Mesendoderm (in vitro differentiated cells): ENCODE results near the gene LCE1A.

Experiments
- DNase-seq: peaks from one replicate; pipeline ENCODE4 v3.0.0; 2013
- H2AK5ac ChIP-seq: 2 replicates; pipeline ENCODE4 v1.6.1; 2013; ENCODE audit warnings: low read length, inconsistent platforms
- H2BK120ac ChIP-seq: 2 replicates; pipeline ENCODE4 v1.6.1; 2013; ENCODE audit warnings: low read depth, mild to moderate bottlenecking, low read length, moderate library complexity, mixed read lengths
- H2BK15ac ChIP-seq: replicated peaks from 2 replicates; pipeline ENCODE4 v1.6.1; 2013; ENCODE audit warnings: low read depth, mild to moderate bottlenecking, moderate library complexity
- H2BK5ac ChIP-seq: 2 replicates; pipeline ENCODE4 v1.6.1; 2013; ENCODE audit warnings: low read length, inconsistent platforms
- H3K18ac ChIP-seq: 2 replicates; pipeline ENCODE4 v1.6.1; 2013; ENCODE audit warnings: mild to moderate bottlenecking, low read length, mixed read lengths
- H3K23ac ChIP-seq: one replicate; pipeline ENCODE4 v1.6.1; 2013; ENCODE audit warnings: low read length
- H3K27ac ChIP-seq: 2 replicates; pipeline ENCODE4 v1.5.1; 2013; ENCODE audit warnings: low read depth, mild to moderate bottlenecking, inconsistent platforms, low read length, moderate library complexity
- H3K27me3 ChIP-seq: 2 replicates; pipeline ENCODE4 v1.6.1; 2013; ENCODE audit warnings: low read length, control low read depth, mild to moderate bottlenecking, inconsistent platforms; ENCODE audit not compliant: insufficient read depth, poor library complexity
- H3K36me3 ChIP-seq: 2 replicates; pipeline ENCODE4 v1.6.1; 2013; ENCODE audit warnings: low read length, inconsistent platforms; ENCODE audit not compliant: control insufficient read depth, insufficient read depth
- H3K4ac ChIP-seq: one replicate; pipeline ENCODE4 v1.6.1; 2013; ENCODE audit warnings: low read depth, mild to moderate bottlenecking, low read length, moderate library complexity
- H3K4me1 ChIP-seq: 2 replicates; pipeline ENCODE4 v1.6.1; 2013; ENCODE audit warnings: low read depth, low read length, inconsistent platforms; ENCODE audit not compliant: control insufficient read depth
- H3K4me2 ChIP-seq: 2 replicates; pipeline ENCODE4 v1.6.1; 2013; ENCODE audit warnings: low read length
- H3K4me3 ChIP-seq: 2 replicates; pipeline ENCODE4 v1.5.1; 2013; ENCODE audit warnings: mild to moderate bottlenecking, low read length
- H3K56ac ChIP-seq: one replicate; pipeline ENCODE4 v1.6.1; 2013; ENCODE audit warnings: low read length
- H3K79me1 ChIP-seq: 2 replicates; pipeline ENCODE4 v1.6.1; 2013; ENCODE audit warnings: low read length, inconsistent platforms
- H3K79me2 ChIP-seq: 2 replicates; pipeline ENCODE4 v1.6.1; 2013; ENCODE audit warnings: mild to moderate bottlenecking, low read length; ENCODE audit not compliant: control insufficient read depth, insufficient read depth
- H3K9ac ChIP-seq: 2 replicates; pipeline ENCODE4 v1.6.1; 2013; ENCODE audit warnings: low read length, inconsistent platforms
- H4K5ac ChIP-seq: one replicate; pipeline ENCODE4 v1.6.1; 2013; ENCODE audit warnings: low read length
- H4K8ac ChIP-seq: one replicate; pipeline ENCODE4 v1.6.1; 2013; ENCODE audit warnings: low read depth, mild to moderate bottlenecking, control low read depth, low read length, moderate library complexity
- WGBS: extraction: QIAGEN DNeasy Blood & Tissue Kit; methylation state at CpG from one replicate; pipeline ENCODE4 v1.1.7; 2013; ENCODE audit warnings: low lambda C conversion rate, missing lambda C conversion rate; ENCODE audit not compliant: insufficient coverage; ENCODE audit errors: extremely low coverage; 5-methylcytosine and 5-hydroxymethylcytosine counted together

The LCE1A gene

GRCh38 chr1:152796421-152796820 lies 30.9 kb upstream of the LCE1A start, which contains the start of gene LCE1D:
Gene LCE1D (plus strand): TSS chr1:152796721. CDS start chr1:152797795, 1,074 bp downstream.
- WGBS: no CpG with 5 or more reads among the region's 3 CpGs

GRCh38 chr1:152801333-152801732 lies 25.9 kb upstream of the LCE1A start:
- H3K4ac ChIP-seq: no peak overlapping the region
- H4K5ac ChIP-seq: no peak overlapping the region
- no peak overlapping the region for H2BK15ac ChIP-seq
- no peaks in the 10 kb centered on the region for H3K27me3 ChIP-seq
- no peak overlapping the region for H3K4me2 ChIP-seq
- H2AK5ac ChIP-seq: no peak overlapping the region
- H3K79me1 ChIP-seq: no peaks in the 10 kb centered on the region
- no peak overlapping the region for H3K9ac ChIP-seq
- no peak overlapping the region for H2BK120ac ChIP-seq
- no peaks in the 10 kb centered on the region for H3K4me1 ChIP-seq
- no peak overlapping the region for H3K4me3 ChIP-seq
- no peak overlapping the region for H3K56ac ChIP-seq
- DNase-seq: no peak
- H4K8ac ChIP-seq: no peak overlapping the region
- no peak overlapping the region for H2BK5ac ChIP-seq
- H3K23ac ChIP-seq: no peak overlapping the region
- H3K79me2 ChIP-seq: no peaks in the 10 kb centered on the region
- no CpG with 5 or more reads among the region's 1 CpG for WGBS
- H3K36me3 ChIP-seq: no peaks in the 10 kb centered on the region
- no peak overlapping the region for H3K27ac ChIP-seq
- H3K18ac ChIP-seq: no peak overlapping the region

More at GRCh38 chr1:152796421-152796820, 30.9 kb upstream of the LCE1A start, which contains the start of gene LCE1D:
- Histone ChIP-seq H3K4ac (no peak within 1 kb of the TSS), H3K18ac (no peak within 1 kb of the TSS), H3K79me1 (no peaks in the 10 kb centered on the region), H2BK5ac (no peak within 1 kb of the TSS), H3K27ac (no peak within 1 kb of the TSS), H3K4me2 (no peak within 1 kb of the TSS), H3K36me3 (no peaks in the 10 kb centered on the region), H2AK5ac (no peak within 1 kb of the TSS), H3K56ac (no peak within 1 kb of the TSS), H3K27me3 (no peaks in the 10 kb centered on the region), H4K5ac (no peak within 1 kb of the TSS), H2BK120ac (no peak within 1 kb of the TSS), H2BK15ac (no peak within 1 kb of the TSS), H3K79me2 (no peaks in the 10 kb centered on the region), H4K8ac (no peak within 1 kb of the TSS), H3K23ac (no peak within 1 kb of the TSS), H3K4me1 (no peaks in the 10 kb centered on the region), H3K9ac (no peak within 1 kb of the TSS), H3K4me3 (no peak within 1 kb of the TSS)
- no peak for DNase-seq

GRCh38 chr1:152806576-152806975 lies 20.7 kb upstream of the LCE1A start, which contains the start of gene LCE1C:
Gene LCE1C (minus strand): TSS chr1:152806651. CDS start chr1:152805478, 1,173 bp downstream.
- DNase-seq: no peak
- Histone ChIP-seq H3K36me3 (no peaks in the 10 kb centered on the region), H4K8ac (no peak within 1 kb of the TSS), H3K4me3 (no peak within 1 kb of the TSS), H3K23ac (no peak within 1 kb of the TSS), H2BK120ac (no peak within 1 kb of the TSS), H3K79me2 (no peaks in the 10 kb centered on the region), H2AK5ac (no peak within 1 kb of the TSS), H3K56ac (no peak within 1 kb of the TSS), H3K79me1 (no peaks in the 10 kb centered on the region), H3K4me2 (no peak within 1 kb of the TSS), H3K18ac (no peak within 1 kb of the TSS), H3K4ac (no peak within 1 kb of the TSS), H3K4me1 (no peaks in the 10 kb centered on the region), H4K5ac (no peak within 1 kb of the TSS), H2BK15ac (no peak within 1 kb of the TSS), H3K9ac (no peak within 1 kb of the TSS), H2BK5ac (no peak within 1 kb of the TSS), H3K27me3 (no peaks in the 10 kb centered on the region), H3K27ac (no peak within 1 kb of the TSS)
- WGBS: no CpG with 5 or more reads among the region's 3 CpGs

GRCh38 chr1:152811050-152811449 lies 16.2 kb upstream of the LCE1A start:
- no peaks in the 10 kb centered on the region for H3K27me3 ChIP-seq
- H4K8ac ChIP-seq: no peak overlapping the region
- no peak overlapping the region for H4K5ac ChIP-seq
- DNase-seq: no peak
- no peaks in the 10 kb centered on the region for H3K36me3 ChIP-seq
- H3K27ac ChIP-seq: no peak overlapping the region
- H3K4me1 ChIP-seq: no peaks in the 10 kb centered on the region
- no peak overlapping the region for H3K18ac ChIP-seq
- no peak overlapping the region for H2BK5ac ChIP-seq
- no peak overlapping the region for H2BK15ac ChIP-seq
- no peaks in the 10 kb centered on the region for H3K79me2 ChIP-seq
- no CpG with 5 or more reads among the region's 2 CpGs for WGBS
- H2AK5ac ChIP-seq: no peak overlapping the region
- no peaks in the 10 kb centered on the region for H3K79me1 ChIP-seq
- H3K56ac ChIP-seq: no peak overlapping the region
- no peak overlapping the region for H3K4me3 ChIP-seq
- no peak overlapping the region for H3K4me2 ChIP-seq
- H3K23ac ChIP-seq: no peak overlapping the region
- H3K4ac ChIP-seq: no peak overlapping the region
- no peak overlapping the region for H2BK120ac ChIP-seq
- H3K9ac ChIP-seq: no peak overlapping the region

- no peak within 1 kb of the TSS for H4K8ac ChIP-seq
- H3K4me2 ChIP-seq: no peak within 1 kb of the TSS
- WGBS: no CpG with 5 or more reads among the region's 2 CpGs
- no peak within 1 kb of the TSS for H3K27ac ChIP-seq
- no peaks in the 10 kb centered on the region for H3K4me1 ChIP-seq
- H3K56ac ChIP-seq: no peak within 1 kb of the TSS
- H4K5ac ChIP-seq: no peak within 1 kb of the TSS
- H3K23ac ChIP-seq: no peak within 1 kb of the TSS
- no peak within 1 kb of the TSS for H3K18ac ChIP-seq
- no peaks in the 10 kb centered on the region for H3K36me3 ChIP-seq
- no peaks in the 10 kb centered on the region for H3K79me2 ChIP-seq
- no peak within 1 kb of the TSS for H3K4ac ChIP-seq
- no peak within 1 kb of the TSS for H2BK120ac ChIP-seq
- H3K4me3 ChIP-seq: no peak within 1 kb of the TSS
- no peaks in the 10 kb centered on the region for H3K79me1 ChIP-seq
- H2AK5ac ChIP-seq: no peak within 1 kb of the TSS
- no peak within 1 kb of the TSS for H2BK5ac ChIP-seq
- H2BK15ac ChIP-seq: no peak within 1 kb of the TSS
- no peaks in the 10 kb centered on the region for H3K27me3 ChIP-seq
- no peak within 1 kb of the TSS for H3K9ac ChIP-seq
- DNase-seq: no peak
Observed at GRCh38 chr1:152811671-152812070, 15.6 kb upstream of the LCE1A start, which contains the start of gene LCE1B. Gene LCE1B (plus strand): TSS chr1:152811971. CDS start chr1:152812447, 476 bp downstream.

- Histone ChIP-seq H2BK120ac (no peak overlapping the region), H3K18ac (no peak overlapping the region), H3K4ac (no peak overlapping the region), H3K4me1 (no peaks in the 10 kb centered on the region), H3K27me3 (no peaks in the 10 kb centered on the region), H3K56ac (no peak overlapping the region), H3K27ac (no peak overlapping the region), H2AK5ac (no peak overlapping the region), H3K9ac (no peak overlapping the region), H4K5ac (no peak overlapping the region), H2BK5ac (no peak overlapping the region), H3K23ac (no peak overlapping the region), H3K79me2 (no peaks in the 10 kb centered on the region), H3K4me3 (no peak overlapping the region), H3K36me3 (no peaks in the 10 kb centered on the region), H3K79me1 (no peaks in the 10 kb centered on the region), H4K8ac (no peak overlapping the region), H2BK15ac (no peak overlapping the region), H3K4me2 (no peak overlapping the region)
- no CpG with 5 or more reads among the region's 6 CpGs for WGBS
- DNase-seq: no peak
Observed at GRCh38 chr1:152817309-152817708, 10.0 kb upstream of the LCE1A start.
